Breast epithelium (tissue), 3 donors: ENCODE measurements around the gene CPB2.

Experiments used
- CTCF ChIP-seq, 3 donors: fragments of 450-650 bp; IDR thresholded peaks; one replicate each; pipeline ENCODE4 v1.5.1; 2016 to 2017; ENCODE audit warnings: antibody characterized with exemption in 3 of 3, mild to moderate bottlenecking in 3 of 3, moderate library complexity in 3 of 3
- POLR2A ChIP-seq: fragments of 450-650 bp; IDR thresholded peaks from one replicate; pipeline ENCODE4 v1.6.1; 2016; ENCODE audit warnings: antibody characterized with exemption, mild to moderate bottlenecking, moderate library complexity
- POLR2AphosphoS5 ChIP-seq, 3 donors: sonication (generic); formaldehyde crosslinking; IDR thresholded peaks; one replicate each; pipeline ENCODE4 v1.6.1; 2017; ENCODE audit warnings: antibody characterized with exemption in 3 of 3

GRCh38 chr13:46082324-46082723 is 22.5 kb downstream of the CPB2 start:
- TF ChIP-seq POLR2A = no peak
- TF ChIP-seq CTCF (IDR thresholded peaks at IDR 0.05) = no peak
- TF ChIP-seq POLR2AphosphoS5 (IDR thresholded peaks at IDR 0.05) = no peak
